Uterus (tissue), 2 donors: ENCODE data around the gene CHCHD4.

Source experiments
- CTCF ChIP-seq, 4 experiments: fragments of 200-600 bp in 2 of 4; fragments of 450-650 bp in 2 of 4; sonication (generic) in 2 of 4; IDR thresholded peaks; one replicate each; pipeline ENCODE4 v1.5.1; 2016 to 2019; ENCODE audit warnings: antibody characterized with exemption in 4 of 4, mild to moderate bottlenecking in 2 of 4, moderate library complexity in 1 of 4
- POLR2A ChIP-seq, 2 donors: fragments of 450-650 bp; IDR thresholded peaks; one replicate each; pipeline ENCODE4 v1.6.1; 2016; ENCODE audit warnings: antibody characterized with exemption in 2 of 2, mild to moderate bottlenecking in 1 of 2, moderate library complexity in 1 of 2

GRCh38 chr3:14134291-14134690 is 9.6 kb upstream of the CHCHD4 start:
- TF ChIP-seq CTCF (IDR thresholded peaks at IDR 0.05): no peak
- no peak for TF ChIP-seq POLR2A (IDR thresholded peaks at IDR 0.05)
